ENCODE results near the gene YEATS4. TPM values are rescaled to one million over a fixed set of nuclear protein-coding genes. Genes with fewer than 3 reads are reported as not detected.

The YEATS4 gene
- total and polyA plus RNA-seq, 2 experiments from 2014 or later = 64.7 to 90.5 TPM

DNA sequence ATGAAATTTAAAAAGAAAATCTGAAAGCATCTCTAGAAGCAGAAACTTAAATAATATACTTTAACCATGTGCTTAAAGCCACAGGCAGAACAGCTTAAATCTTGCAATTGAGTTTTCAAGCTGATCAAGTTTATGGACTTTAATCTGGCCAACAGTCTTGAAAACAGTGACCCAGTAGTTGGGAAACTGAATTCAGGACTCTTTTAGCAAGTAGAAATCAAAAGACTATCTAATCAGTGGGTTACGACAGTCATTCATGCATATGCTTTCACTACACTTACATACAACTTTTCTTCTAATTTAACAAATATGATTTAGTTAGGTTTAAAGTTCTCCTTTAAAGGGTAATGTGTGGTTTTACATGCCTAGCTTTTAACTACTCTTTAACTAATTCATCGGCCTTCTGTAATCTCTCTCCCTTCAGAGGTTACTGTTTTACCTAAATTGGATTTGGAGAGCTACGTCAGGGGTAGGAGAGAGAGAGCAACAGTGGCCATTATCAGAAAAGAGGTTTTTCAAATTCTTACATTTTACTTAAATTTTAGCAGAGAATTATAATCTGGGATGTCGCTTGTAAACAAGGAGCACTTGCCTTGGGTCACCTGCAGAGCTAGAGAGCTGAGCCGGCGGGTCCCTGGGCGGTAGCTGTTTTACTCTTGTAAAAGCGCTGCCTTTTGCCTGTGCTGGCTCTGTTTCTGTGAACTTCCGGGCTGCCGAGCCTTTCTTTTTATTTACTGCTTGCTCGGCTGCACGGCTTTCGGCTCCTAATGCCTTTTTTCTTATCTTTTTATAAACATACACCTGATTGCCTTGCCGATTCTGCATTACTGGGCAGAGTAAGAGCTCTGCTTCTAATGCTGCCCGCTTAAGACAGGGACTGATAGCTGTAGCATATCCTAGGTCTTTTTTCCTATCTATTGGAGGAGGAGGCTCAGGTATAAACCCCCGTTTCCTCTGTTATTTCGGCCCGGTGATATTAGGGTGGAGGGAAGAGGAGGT, 28.8 kb upstream of the YEATS4 start:
- DNase-seq (ENCODE audit: low spot score) (peak; percentile 87), ATAC-seq (peak; percentile 91)
- no peaks in the 10 kb centered on the region for H3K9me2 ChIP-seq (ENCODE audit: insufficient read depth)
- Mint-ChIP-seq H3K4me1 (peaks cover 54% of the 10 kb centered on the region), H3K36me3 (ENCODE audit: low read depth) (no peaks in the 10 kb centered on the region; the same call in 2 of the 3 replicates), H3K4me3 (peak overlapping the region; percentile 74), H3K9me3 (no peaks in the 10 kb centered on the region), H3K27me3 (ENCODE audit: insufficient read depth, low read depth, poor library complexity) (no peaks in the 10 kb centered on the region), H3K27ac (peak overlapping the region; percentile 93)
- no peaks in the 10 kb centered on the region for H3K27me3 ChIP-seq (ENCODE audit: insufficient read depth)
- TF ChIP-seq NANOG (IDR thresholded peaks at IDR 0.05; ENCODE audit: borderline replicate concordance) (no peak), POLR2AphosphoS5 (IDR thresholded peaks at IDR 0.05; ENCODE audit: low read depth) (no peak; the same call in 1 of the 2 replicates), CREB1 (CRISPR knock-in tag; IDR thresholded peaks at IDR 0.05; ENCODE audit: low read depth) (no peak), REST (IDR thresholded peaks at IDR 0.05; ENCODE audit: unreplicated experiment) (no peak), EZH2 (IDR thresholded peaks at IDR 0.05; ENCODE audit: low read depth, unreplicated experiment) (no peak), JUNB (IDR thresholded peaks at IDR 0.05; ENCODE audit: unreplicated experiment) (no peak), ZNF114 (CRISPR knock-in tag; IDR thresholded peaks at IDR 0.05) (no peak)
- TF ChIP-seq, protein P1, sequence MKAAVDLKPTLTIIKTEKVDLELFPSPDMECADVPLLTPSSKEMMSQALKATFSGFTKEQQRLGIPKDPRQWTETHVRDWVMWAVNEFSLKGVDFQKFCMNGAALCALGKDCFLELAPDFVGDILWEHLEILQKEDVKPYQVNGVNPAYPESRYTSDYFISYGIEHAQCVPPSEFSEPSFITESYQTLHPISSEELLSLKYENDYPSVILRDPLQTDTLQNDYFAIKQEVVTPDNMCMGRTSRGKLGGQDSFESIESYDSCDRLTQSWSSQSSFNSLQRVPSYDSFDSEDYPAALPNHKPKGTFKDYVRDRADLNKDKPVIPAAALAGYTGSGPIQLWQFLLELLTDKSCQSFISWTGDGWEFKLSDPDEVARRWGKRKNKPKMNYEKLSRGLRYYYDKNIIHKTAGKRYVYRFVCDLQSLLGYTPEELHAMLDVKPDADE (IDR thresholded peaks at IDR 0.05) = no peak
- peak overlapping the region; percentile 92 for H3K27ac ChIP-seq (ENCODE audit: low read depth)
- H3K4me1 ChIP-seq (ENCODE audit: insufficient read depth) = peaks cover 41% of the 10 kb centered on the region
- H3K79me2 ChIP-seq (replicated peaks; ENCODE audit: insufficient read depth) = no peaks in the 10 kb centered on the region
- H3K36me3 ChIP-seq (ENCODE audit: insufficient read depth) = no peaks in the 10 kb centered on the region
- H2AFZ ChIP-seq = peak overlapping the region; percentile 23
- no peaks in the 10 kb centered on the region for H4K20me1 ChIP-seq (replicated peaks; ENCODE audit: insufficient read depth)
- peak overlapping the region; percentile 74 for H3K4me2 ChIP-seq
- 0 out of 2 replicates have a peak, but pooled peaks cover 4% of the 10 kb centered on the region for H3F3A ChIP-seq (replicated peaks; ENCODE audit: low read depth)
- H3K4me3 ChIP-seq = peak overlapping the region; percentile 48

DNA sequence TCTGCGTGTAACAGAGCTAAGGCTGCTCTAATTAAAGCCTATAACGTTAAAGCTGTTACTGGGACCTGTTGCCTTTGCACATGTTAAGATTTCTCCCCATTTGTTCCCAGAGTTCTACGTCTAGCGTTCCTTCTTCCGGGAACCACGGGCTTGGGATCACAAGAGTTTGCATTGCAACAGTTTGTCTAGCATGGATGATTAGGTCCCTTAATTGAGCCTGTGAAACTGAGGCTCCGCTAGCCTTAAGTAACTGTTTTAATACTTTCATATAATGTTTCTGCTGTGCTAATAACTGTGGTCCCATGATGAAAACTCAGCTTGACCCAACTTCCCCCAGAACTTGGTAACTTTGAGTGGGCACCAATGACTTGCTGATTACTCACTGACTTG, 28.0 kb upstream of the YEATS4 start:
- H3F3A ChIP-seq (replicated peaks; ENCODE audit: low read depth) = 0 out of 2 replicates have a peak, but pooled peaks cover 4% of the 10 kb centered on the region
- peaks cover 54% of the 10 kb centered on the region for H3K4me1 Mint-ChIP-seq
- TF ChIP-seq CTCF (conservative IDR thresholded peaks at IDR 0.05; ENCODE audit: low read depth in 2 of 2) = no peak

More for the DNA sequence above, 28.0 kb upstream of the YEATS4 start:
- Histone ChIP-seq H3K27ac (ENCODE audit: low read depth) (peak overlapping the region; percentile 92), H4K20me1 (replicated peaks; ENCODE audit: insufficient read depth) (no peaks in the 10 kb centered on the region), H3K4me2 (peak overlapping the region; percentile 74), H3K27me3 (ENCODE audit: insufficient read depth) (no peaks in the 10 kb centered on the region), H3K36me3 (ENCODE audit: insufficient read depth) (no peaks in the 10 kb centered on the region), H3K4me3 (peak overlapping the region; percentile 48), H3K9me2 (ENCODE audit: insufficient read depth) (no peaks in the 10 kb centered on the region), H2AFZ (peak overlapping the region; percentile 23), H3K4me1 (ENCODE audit: insufficient read depth) (peaks cover 41% of the 10 kb centered on the region), H3K79me2 (replicated peaks; ENCODE audit: insufficient read depth) (no peaks in the 10 kb centered on the region)
- no peak for DNase-seq (ENCODE audit: low spot score)
- peak overlapping the region; percentile 93 for H3K27ac Mint-ChIP-seq
- H3K36me3 Mint-ChIP-seq (ENCODE audit: low read depth) = no peaks in the 10 kb centered on the region; the same call in 2 of the 3 replicates
- H3K27me3 Mint-ChIP-seq (ENCODE audit: insufficient read depth, low read depth, poor library complexity) = no peaks in the 10 kb centered on the region
- no peaks in the 10 kb centered on the region for H3K9me3 Mint-ChIP-seq
- peak overlapping the region; percentile 74 for H3K4me3 Mint-ChIP-seq
- peak; percentile 9; the same call in 2 of the 3 replicates for ATAC-seq
